WTC11 (cell line): ENCODE data around the gene OTOP1. TPM values are rescaled to one million over a fixed set of nuclear protein-coding genes. Genes with fewer than 3 reads are reported as not detected.
"Not testable (repeated sequence)": the region's sequence is repeated elsewhere in the genome, so short reads cannot be mapped to it uniquely, and the experiment has no call there.

Experiments used
- ATAC-seq: fragments of 200-7000 bp; cut with Tn5 transposase; 2 replicates; pipeline ENCODE4 v1.10.0; 2021; ENCODE audit warnings: mild to moderate bottlenecking, moderate library complexity
- CTCF ChIA-PET: fragments of 300-600 bp; sonication (Branson Sonifier 250); formaldehyde crosslinking; loops from one replicate; lab custom pipeline; 2021; ENCODE audit warnings: antibody characterized with exemption; lab: Charles Lee
- POLR2A ChIA-PET: fragments of 350-600 bp; sonication (Branson Sonifier 250); formaldehyde crosslinking; loops from one replicate; lab custom pipeline; 2021; ENCODE audit warnings: antibody characterized with exemption; lab: Charles Lee
- DNase-seq: peaks from one replicate; pipeline ENCODE4 v3.0.0; 2021; ENCODE audit warnings: low spot score
- H3K27ac Mint-ChIP-seq: 2 replicates; pipeline ENCODE4 v1.8.0; 2021; ENCODE audit warnings: mixed read lengths
- H3K27me3 Mint-ChIP-seq: 2 replicates; pipeline ENCODE4 v1.8.0; 2021; ENCODE audit warnings: low read depth, mild to moderate bottlenecking, moderate library complexity, mixed read lengths
- H3K36me3 Mint-ChIP-seq: 2 replicates; pipeline ENCODE4 v1.8.0; 2021; ENCODE audit warnings: mixed read lengths
- H3K4me1 Mint-ChIP-seq: 2 replicates; pipeline ENCODE4 v1.8.0; 2022; ENCODE audit warnings: mixed read lengths
- H3K4me3 Mint-ChIP-seq: 2 replicates; pipeline ENCODE4 v1.8.0; 2021; ENCODE audit warnings: mild to moderate bottlenecking, moderate library complexity, mixed read lengths
- H3K9me3 Mint-ChIP-seq: 2 replicates; pipeline ENCODE4 v1.8.0; 2021; ENCODE audit warnings: mixed read lengths
- EMX1 ChIP-seq: fragments of 250-450 bp; sonication (Bioruptor Pico); IDR thresholded peaks from 2 replicates; pipeline ENCODE4 v1.8.0; 2021; ENCODE audit warnings: mild to moderate bottlenecking
- ESRRA ChIP-seq: sonication (generic); formaldehyde crosslinking; IDR thresholded peaks from 2 replicates; pipeline ENCODE4 v1.8.1; 2022; ENCODE audit warnings: mild to moderate bottlenecking, missing genetic modification reagents, borderline replicate concordance
- ETV6 ChIP-seq: sonication (generic); formaldehyde crosslinking; IDR thresholded peaks from 2 replicates; pipeline ENCODE4 v1.8.1; 2022; ENCODE audit warnings: mild to moderate bottlenecking, missing genetic modification reagents
- FOXJ3 ChIP-seq: sonication (generic); formaldehyde crosslinking; IDR thresholded peaks from 2 replicates; pipeline ENCODE4 v1.9.0; 2021; ENCODE audit warnings: missing genetic modification reagents, mild to moderate bottlenecking, borderline replicate concordance
- FOXK1 ChIP-seq: sonication (generic); formaldehyde crosslinking; IDR thresholded peaks from 2 replicates; pipeline ENCODE4 v1.8.0; 2022; ENCODE audit warnings: mild to moderate bottlenecking, moderate library complexity, missing genetic modification reagents
- HMGA2 ChIP-seq: fragments of 250-450 bp; sonication (Bioruptor Pico); IDR thresholded peaks from 2 replicates; pipeline ENCODE4 v1.4.0; 2021; ENCODE audit warnings: mild to moderate bottlenecking, moderate library complexity
- IRF2 ChIP-seq: sonication (generic); formaldehyde crosslinking; IDR thresholded peaks from 2 replicates; pipeline ENCODE4 v1.8.0; 2022; ENCODE audit warnings: low read depth, missing genetic modification reagents, borderline replicate concordance
- JUN ChIP-seq: sonication (generic); formaldehyde crosslinking; IDR thresholded peaks from 2 replicates; pipeline ENCODE4 v1.8.0; 2023; ENCODE audit warnings: mild to moderate bottlenecking, missing genetic modification reagents
- MXD4 ChIP-seq: fragments of 250-450 bp; sonication (Bioruptor Pico); IDR thresholded peaks from 2 replicates; pipeline ENCODE4 v1.8.0; 2021; ENCODE audit warnings: mild to moderate bottlenecking, moderate library complexity, borderline replicate concordance
- MYBL2 ChIP-seq: sonication (generic); formaldehyde crosslinking; IDR thresholded peaks from 2 replicates; pipeline ENCODE4 v1.8.1; 2023; ENCODE audit warnings: mild to moderate bottlenecking, moderate library complexity, missing genetic modification reagents
- NFE2L1 ChIP-seq: sonication (generic); formaldehyde crosslinking; IDR thresholded peaks from 2 replicates; pipeline ENCODE4 v1.8.1; 2023; ENCODE audit warnings: missing genetic modification reagents
- NR1H2 ChIP-seq: sonication (generic); formaldehyde crosslinking; IDR thresholded peaks from 2 replicates; pipeline ENCODE4 v1.9.0; 2021; ENCODE audit warnings: mild to moderate bottlenecking, moderate library complexity, missing genetic modification reagents
- NR2C2 ChIP-seq: sonication (generic); formaldehyde crosslinking; IDR thresholded peaks from 2 replicates; pipeline ENCODE4 v1.8.0; 2022; ENCODE audit warnings: mild to moderate bottlenecking, missing genetic modification reagents
- NR3C1 ChIP-seq: sonication (generic); formaldehyde crosslinking; conservative IDR thresholded peaks from 2 replicates; pipeline ENCODE4 v1.8.1; 2023; ENCODE audit warnings: low read depth, mild to moderate bottlenecking, missing genetic modification reagents
- OVOL2 ChIP-seq: fragments of 250-450 bp; sonication (Bioruptor Pico); IDR thresholded peaks from 2 replicates; pipeline ENCODE4 v1.9.0; 2021; ENCODE audit warnings: mild to moderate bottlenecking, borderline replicate concordance
- ZNF396 ChIP-seq: fragments of 250-450 bp; sonication (Bioruptor Pico); IDR thresholded peaks from 2 replicates; pipeline ENCODE4 v1.8.0; 2021; ENCODE audit warnings: mild to moderate bottlenecking, moderate library complexity, borderline replicate concordance
- ZNF671 ChIP-seq: fragments of 250-450 bp; sonication (Bioruptor Pico); IDR thresholded peaks from 2 replicates; pipeline ENCODE4 v1.8.0; 2021; ENCODE audit warnings: mild to moderate bottlenecking
- total RNA-seq: library from RNA; stranded (reverse); gene quantifications from 3 replicates; pipeline ENCODE4 v1.2.3, GENCODE V29; 2021
- TF ChIP-seq, protein P1 (sequence below): sonication (generic); formaldehyde crosslinking; conservative IDR thresholded peaks from 2 replicates; pipeline ENCODE4 v1.8.1; 2023; ENCODE audit warnings: mild to moderate bottlenecking, low read depth, missing genetic modification reagents, moderate library complexity
- TF ChIP-seq, protein P2 (sequence below): fragments of 250-450 bp; sonication (Bioruptor Pico); IDR thresholded peaks from 2 replicates; pipeline ENCODE4 v1.9.0; 2021; ENCODE audit warnings: mild to moderate bottlenecking, borderline replicate concordance
- TF ChIP-seq, protein P3 (sequence below): sonication (generic); formaldehyde crosslinking; IDR thresholded peaks from 2 replicates; pipeline ENCODE4 v1.8.1; 2023; ENCODE audit warnings: mild to moderate bottlenecking, missing genetic modification reagents, moderate library complexity
- TF ChIP-seq, protein P4 (sequence below): sonication (generic); formaldehyde crosslinking; IDR thresholded peaks from 2 replicates; pipeline ENCODE4 v1.8.1; 2022; ENCODE audit warnings: mild to moderate bottlenecking, missing genetic modification reagents, moderate library complexity, borderline replicate concordance
- TF ChIP-seq, protein P5 (sequence below): fragments of 250-450 bp; sonication (Bioruptor Pico); IDR thresholded peaks from 2 replicates; pipeline ENCODE4 v2.1.2; 2022; ENCODE audit warnings: mild to moderate bottlenecking, moderate library complexity
- TF ChIP-seq, protein P6 (sequence below): sonication (generic); formaldehyde crosslinking; IDR thresholded peaks from 2 replicates; pipeline ENCODE4 v1.8.1; 2023; ENCODE audit warnings: mild to moderate bottlenecking, missing genetic modification reagents, moderate library complexity

OTOP1 gene
- total RNA-seq, 1 experiment from 2014 or later, result not detected

DNA sequence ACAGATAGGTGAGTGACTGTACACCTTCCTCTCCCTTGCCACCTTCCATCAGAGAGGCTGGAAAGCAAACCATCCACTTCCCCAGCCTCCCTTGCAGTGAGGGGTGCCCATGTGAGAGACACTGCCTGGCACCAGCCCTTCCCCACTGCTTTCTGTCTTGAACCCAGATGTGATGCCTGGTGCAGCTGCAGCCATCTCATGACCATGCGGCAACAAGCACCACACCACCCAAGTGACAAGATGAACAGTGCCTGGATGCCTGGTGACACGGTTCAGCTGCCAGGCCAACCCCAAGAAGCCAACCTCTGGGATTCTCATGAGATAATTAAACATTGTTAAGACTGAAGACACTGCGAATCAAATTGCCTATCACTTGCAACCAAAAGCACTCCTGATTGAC lies 31.4 kb downstream of the OTOP1 start:
- TF ChIP-seq, protein P1, sequence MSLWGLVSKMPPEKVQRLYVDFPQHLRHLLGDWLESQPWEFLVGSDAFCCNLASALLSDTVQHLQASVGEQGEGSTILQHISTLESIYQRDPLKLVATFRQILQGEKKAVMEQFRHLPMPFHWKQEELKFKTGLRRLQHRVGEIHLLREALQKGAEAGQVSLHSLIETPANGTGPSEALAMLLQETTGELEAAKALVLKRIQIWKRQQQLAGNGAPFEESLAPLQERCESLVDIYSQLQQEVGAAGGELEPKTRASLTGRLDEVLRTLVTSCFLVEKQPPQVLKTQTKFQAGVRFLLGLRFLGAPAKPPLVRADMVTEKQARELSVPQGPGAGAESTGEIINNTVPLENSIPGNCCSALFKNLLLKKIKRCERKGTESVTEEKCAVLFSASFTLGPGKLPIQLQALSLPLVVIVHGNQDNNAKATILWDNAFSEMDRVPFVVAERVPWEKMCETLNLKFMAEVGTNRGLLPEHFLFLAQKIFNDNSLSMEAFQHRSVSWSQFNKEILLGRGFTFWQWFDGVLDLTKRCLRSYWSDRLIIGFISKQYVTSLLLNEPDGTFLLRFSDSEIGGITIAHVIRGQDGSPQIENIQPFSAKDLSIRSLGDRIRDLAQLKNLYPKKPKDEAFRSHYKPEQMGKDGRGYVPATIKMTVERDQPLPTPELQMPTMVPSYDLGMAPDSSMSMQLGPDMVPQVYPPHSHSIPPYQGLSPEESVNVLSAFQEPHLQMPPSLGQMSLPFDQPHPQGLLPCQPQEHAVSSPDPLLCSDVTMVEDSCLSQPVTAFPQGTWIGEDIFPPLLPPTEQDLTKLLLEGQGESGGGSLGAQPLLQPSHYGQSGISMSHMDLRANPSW (CRISPR knock-in tag), result no peak
- TF ChIP-seq, protein P2, sequence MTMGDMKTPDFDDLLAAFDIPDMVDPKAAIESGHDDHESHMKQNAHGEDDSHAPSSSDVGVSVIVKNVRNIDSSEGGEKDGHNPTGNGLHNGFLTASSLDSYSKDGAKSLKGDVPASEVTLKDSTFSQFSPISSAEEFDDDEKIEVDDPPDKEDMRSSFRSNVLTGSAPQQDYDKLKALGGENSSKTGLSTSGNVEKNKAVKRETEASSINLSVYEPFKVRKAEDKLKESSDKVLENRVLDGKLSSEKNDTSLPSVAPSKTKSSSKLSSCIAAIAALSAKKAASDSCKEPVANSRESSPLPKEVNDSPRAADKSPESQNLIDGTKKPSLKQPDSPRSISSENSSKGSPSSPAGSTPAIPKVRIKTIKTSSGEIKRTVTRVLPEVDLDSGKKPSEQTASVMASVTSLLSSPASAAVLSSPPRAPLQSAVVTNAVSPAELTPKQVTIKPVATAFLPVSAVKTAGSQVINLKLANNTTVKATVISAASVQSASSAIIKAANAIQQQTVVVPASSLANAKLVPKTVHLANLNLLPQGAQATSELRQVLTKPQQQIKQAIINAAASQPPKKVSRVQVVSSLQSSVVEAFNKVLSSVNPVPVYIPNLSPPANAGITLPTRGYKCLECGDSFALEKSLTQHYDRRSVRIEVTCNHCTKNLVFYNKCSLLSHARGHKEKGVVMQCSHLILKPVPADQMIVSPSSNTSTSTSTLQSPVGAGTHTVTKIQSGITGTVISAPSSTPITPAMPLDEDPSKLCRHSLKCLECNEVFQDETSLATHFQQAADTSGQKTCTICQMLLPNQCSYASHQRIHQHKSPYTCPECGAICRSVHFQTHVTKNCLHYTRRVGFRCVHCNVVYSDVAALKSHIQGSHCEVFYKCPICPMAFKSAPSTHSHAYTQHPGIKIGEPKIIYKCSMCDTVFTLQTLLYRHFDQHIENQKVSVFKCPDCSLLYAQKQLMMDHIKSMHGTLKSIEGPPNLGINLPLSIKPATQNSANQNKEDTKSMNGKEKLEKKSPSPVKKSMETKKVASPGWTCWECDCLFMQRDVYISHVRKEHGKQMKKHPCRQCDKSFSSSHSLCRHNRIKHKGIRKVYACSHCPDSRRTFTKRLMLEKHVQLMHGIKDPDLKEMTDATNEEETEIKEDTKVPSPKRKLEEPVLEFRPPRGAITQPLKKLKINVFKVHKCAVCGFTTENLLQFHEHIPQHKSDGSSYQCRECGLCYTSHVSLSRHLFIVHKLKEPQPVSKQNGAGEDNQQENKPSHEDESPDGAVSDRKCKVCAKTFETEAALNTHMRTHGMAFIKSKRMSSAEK (CRISPR knock-in tag), result no peak
- TF ChIP-seq JUN (CRISPR knock-in tag) (no peak), HMGA2 (CRISPR knock-in tag) (no peak), FOXK1 (CRISPR knock-in tag) (no peak)
- TF ChIP-seq, protein P3, sequence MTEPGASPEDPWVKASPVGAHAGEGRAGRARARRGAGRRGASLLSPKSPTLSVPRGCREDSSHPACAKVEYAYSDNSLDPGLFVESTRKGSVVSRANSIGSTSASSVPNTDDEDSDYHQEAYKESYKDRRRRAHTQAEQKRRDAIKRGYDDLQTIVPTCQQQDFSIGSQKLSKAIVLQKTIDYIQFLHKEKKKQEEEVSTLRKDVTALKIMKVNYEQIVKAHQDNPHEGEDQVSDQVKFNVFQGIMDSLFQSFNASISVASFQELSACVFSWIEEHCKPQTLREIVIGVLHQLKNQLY (CRISPR knock-in tag), result no peak
- TF ChIP-seq, protein P4, sequence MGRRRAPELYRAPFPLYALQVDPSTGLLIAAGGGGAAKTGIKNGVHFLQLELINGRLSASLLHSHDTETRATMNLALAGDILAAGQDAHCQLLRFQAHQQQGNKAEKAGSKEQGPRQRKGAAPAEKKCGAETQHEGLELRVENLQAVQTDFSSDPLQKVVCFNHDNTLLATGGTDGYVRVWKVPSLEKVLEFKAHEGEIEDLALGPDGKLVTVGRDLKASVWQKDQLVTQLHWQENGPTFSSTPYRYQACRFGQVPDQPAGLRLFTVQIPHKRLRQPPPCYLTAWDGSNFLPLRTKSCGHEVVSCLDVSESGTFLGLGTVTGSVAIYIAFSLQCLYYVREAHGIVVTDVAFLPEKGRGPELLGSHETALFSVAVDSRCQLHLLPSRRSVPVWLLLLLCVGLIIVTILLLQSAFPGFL (CRISPR knock-in tag), result no peak
- TF ChIP-seq, protein P5, sequence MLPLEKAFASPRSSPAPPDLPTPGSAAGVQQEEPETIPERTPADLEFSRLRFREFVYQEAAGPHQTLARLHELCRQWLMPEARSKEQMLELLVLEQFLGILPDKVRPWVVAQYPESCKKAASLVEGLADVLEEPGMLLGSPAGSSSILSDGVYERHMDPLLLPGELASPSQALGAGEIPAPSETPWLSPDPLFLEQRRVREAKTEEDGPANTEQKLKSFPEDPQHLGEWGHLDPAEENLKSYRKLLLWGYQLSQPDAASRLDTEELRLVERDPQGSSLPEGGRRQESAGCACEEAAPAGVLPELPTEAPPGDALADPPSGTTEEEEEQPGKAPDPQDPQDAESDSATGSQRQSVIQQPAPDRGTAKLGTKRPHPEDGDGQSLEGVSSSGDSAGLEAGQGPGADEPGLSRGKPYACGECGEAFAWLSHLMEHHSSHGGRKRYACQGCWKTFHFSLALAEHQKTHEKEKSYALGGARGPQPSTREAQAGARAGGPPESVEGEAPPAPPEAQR (CRISPR knock-in tag), result no peak
- TF ChIP-seq, all 79 proteins: peak for 0
- ChIA-PET POLR2A (no interaction called here), CTCF (interaction anchor here (1.0 kb wide), 2 partner anchors 12 to 133 kb away, joined by 3 read pairs; no protein-coding TSS in a partner anchor)
- H3K27ac Mint-ChIP-seq, result no peak overlapping the region
- ATAC-seq (no peak), DNase-seq (no peak)
- H3K4me1 Mint-ChIP-seq, result no peaks in the 10 kb centered on the region
- no peak overlapping the region for H3K4me3 Mint-ChIP-seq
- peaks cover 11% of the 10 kb centered on the region for H3K9me3 Mint-ChIP-seq
- H3K36me3 Mint-ChIP-seq, result no peaks in the 10 kb centered on the region
- peaks cover 13% of the 10 kb centered on the region for H3K27me3 Mint-ChIP-seq

DNA sequence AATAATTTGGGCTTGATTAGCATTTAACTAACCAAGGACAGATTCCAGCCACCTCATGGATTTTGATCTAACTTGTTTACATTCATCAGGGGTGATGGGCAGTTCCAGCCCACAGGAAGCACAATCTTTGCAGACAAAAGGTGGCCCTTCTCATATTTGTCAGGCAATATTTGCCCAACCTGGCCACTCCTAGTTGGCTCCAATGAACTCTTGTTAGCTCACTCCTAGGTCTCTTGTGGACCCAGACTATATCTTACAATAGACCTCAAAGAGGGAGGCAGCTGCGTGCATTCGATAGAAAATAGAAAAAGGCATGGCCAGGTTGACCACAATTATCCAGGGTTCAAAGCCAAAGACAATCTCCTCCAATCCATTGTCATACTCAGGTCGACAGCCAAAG lies 38.2 kb downstream of the OTOP1 start:
- DNase-seq, ATAC-seq, POLR2A ChIA-PET, H3K4me1 Mint-ChIP-seq, CTCF ChIA-PET, H3K9me3 Mint-ChIP-seq, H3K36me3 Mint-ChIP-seq, H3K27ac Mint-ChIP-seq, H3K4me3 Mint-ChIP-seq, H3K27me3 Mint-ChIP-seq: not testable (repeated sequence)

DNA sequence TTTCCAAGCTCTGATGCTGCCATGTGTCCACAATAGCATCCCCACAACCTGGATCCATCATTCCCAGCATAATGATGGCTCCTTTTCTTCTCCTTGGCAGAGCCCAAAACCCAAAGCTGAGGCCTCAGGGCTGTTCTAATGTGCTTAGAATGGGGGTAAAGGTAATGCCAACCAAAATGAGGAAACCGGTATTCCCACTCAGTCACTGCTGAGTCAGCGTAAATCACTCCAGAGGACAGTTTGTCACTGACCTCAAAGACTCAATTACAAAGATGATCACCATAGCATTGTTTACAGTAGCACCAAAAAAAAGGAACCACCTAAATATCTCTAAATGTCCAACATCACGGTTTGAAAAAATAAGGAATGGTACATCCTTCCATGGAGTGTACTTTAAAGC lies 41.2 kb downstream of the OTOP1 start:
- H3K4me3 Mint-ChIP-seq, result no peak overlapping the region
- H3K36me3 Mint-ChIP-seq, result no peaks in the 10 kb centered on the region
- H3K4me1 Mint-ChIP-seq, result peaks cover 15% of the 10 kb centered on the region
- ChIA-PET CTCF (no interaction called here), POLR2A (no interaction called here)
- no peak for ATAC-seq
- H3K27me3 Mint-ChIP-seq, result peaks cover 5% of the 10 kb centered on the region
- no peak for DNase-seq
- no peak overlapping the region for H3K27ac Mint-ChIP-seq
- H3K9me3 Mint-ChIP-seq, result no peaks in the 10 kb centered on the region
- no peak for TF ChIP-seq NFE2L1 (CRISPR knock-in tag)
- no peak for TF ChIP-seq MYBL2 (CRISPR knock-in tag)
- TF ChIP-seq EMX1 (CRISPR knock-in tag), result no peak
- no peak for TF ChIP-seq FOXJ3 (CRISPR knock-in tag)
- no peak for TF ChIP-seq HMGA2 (CRISPR knock-in tag)
- no peak for TF ChIP-seq NR3C1 (CRISPR knock-in tag)
- no peak for TF ChIP-seq NR2C2 (CRISPR knock-in tag)
- no peak for TF ChIP-seq ZNF671 (CRISPR knock-in tag)
- TF ChIP-seq, protein P6, sequence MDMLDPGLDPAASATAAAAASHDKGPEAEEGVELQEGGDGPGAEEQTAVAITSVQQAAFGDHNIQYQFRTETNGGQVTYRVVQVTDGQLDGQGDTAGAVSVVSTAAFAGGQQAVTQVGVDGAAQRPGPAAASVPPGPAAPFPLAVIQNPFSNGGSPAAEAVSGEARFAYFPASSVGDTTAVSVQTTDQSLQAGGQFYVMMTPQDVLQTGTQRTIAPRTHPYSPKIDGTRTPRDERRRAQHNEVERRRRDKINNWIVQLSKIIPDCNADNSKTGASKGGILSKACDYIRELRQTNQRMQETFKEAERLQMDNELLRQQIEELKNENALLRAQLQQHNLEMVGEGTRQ, result no peak
- no peak for TF ChIP-seq OVOL2 (CRISPR knock-in tag)
- no peak for TF ChIP-seq MXD4
- TF ChIP-seq ETV6 (CRISPR knock-in tag), result no peak
- TF ChIP-seq ZNF396 (CRISPR knock-in tag), result no peak
- TF ChIP-seq ESRRA (CRISPR knock-in tag), result no peak
- no peak for TF ChIP-seq NR1H2 (CRISPR knock-in tag)
- TF ChIP-seq IRF2 (CRISPR knock-in tag), result no peak
